Measurements from ENCODE around the gene DEPP1.

DEPP1 gene

GRCh38 chr10:44986670-44987069 is 8.1 kb upstream of the DEPP1 start:
- Mint-ChIP-seq H3K4me3 (no peak overlapping the region), H3K27me3 (peaks cover 21% of the 10 kb centered on the region), H3K9me3 (no peaks in the 10 kb centered on the region), H3K27ac (no peak overlapping the region), H3K4me1 (no peaks in the 10 kb centered on the region), H3K36me3 (peaks cover 2% of the 10 kb centered on the region)
- no peak for ATAC-seq

GRCh38 chr10:44986179-44986578 is 7.6 kb upstream of the DEPP1 start:
- Mint-ChIP-seq H3K9me3 (no peaks in the 10 kb centered on the region), H3K4me3 (no peak overlapping the region), H3K36me3 (no peaks in the 10 kb centered on the region), H3K4me1 (no peaks in the 10 kb centered on the region), H3K27ac (no peak overlapping the region), H3K27me3 (peaks cover 17% of the 10 kb centered on the region)
- ATAC-seq: no peak

- H3K27me3 Mint-ChIP-seq: peaks cover 12% of the 10 kb centered on the region
- no peaks in the 10 kb centered on the region for H3K4me1 Mint-ChIP-seq
- H3K36me3 Mint-ChIP-seq: no peaks in the 10 kb centered on the region
- H3K9me3 Mint-ChIP-seq: no peaks in the 10 kb centered on the region
- no peak overlapping the region for H3K4me3 Mint-ChIP-seq
- no peak overlapping the region for H3K27ac Mint-ChIP-seq
- no peak for ATAC-seq
Measured at GRCh38 chr10:44985175-44985681, 6.6 kb upstream of the DEPP1 start.

- Mint-ChIP-seq H3K36me3 (no peaks in the 10 kb centered on the region), H3K27me3 (peaks cover 7% of the 10 kb centered on the region), H3K4me3 (no peak overlapping the region), H3K4me1 (no peaks in the 10 kb centered on the region), H3K9me3 (no peaks in the 10 kb centered on the region), H3K27ac (no peak overlapping the region)
- ATAC-seq: no peak
Measured at GRCh38 chr10:44984671-44985101, 6.1 kb upstream of the DEPP1 start.

- Mint-ChIP-seq H3K27me3 (no peaks in the 10 kb centered on the region), H3K4me3 (no peak overlapping the region), H3K36me3 (no peaks in the 10 kb centered on the region), H3K9me3 (no peaks in the 10 kb centered on the region), H3K4me1 (no peaks in the 10 kb centered on the region), H3K27ac (no peak overlapping the region)
- ATAC-seq: no peak
Measured at GRCh38 chr10:44983895-44984278, 5.3 kb upstream of the DEPP1 start.

- no peaks in the 10 kb centered on the region for H3K27me3 Mint-ChIP-seq
- no peaks in the 10 kb centered on the region for H3K4me1 Mint-ChIP-seq
- no peak for ATAC-seq
- no peaks in the 10 kb centered on the region for H3K36me3 Mint-ChIP-seq
- H3K4me3 Mint-ChIP-seq: no peak overlapping the region
- no peaks in the 10 kb centered on the region for H3K9me3 Mint-ChIP-seq
- no peak overlapping the region for H3K27ac Mint-ChIP-seq
Measured at GRCh38 chr10:44983066-44983894, 4.7 kb upstream of the DEPP1 start.

- Mint-ChIP-seq H3K27me3 (peaks cover under 1% of the 10 kb centered on the region), H3K4me1 (no peaks in the 10 kb centered on the region), H3K36me3 (no peaks in the 10 kb centered on the region), H3K4me3 (no peak overlapping the region), H3K27ac (no peak overlapping the region), H3K9me3 (no peaks in the 10 kb centered on the region)
- no peak for ATAC-seq
Measured at GRCh38 chr10:44982496-44982895, 3.9 kb upstream of the DEPP1 start.

- Mint-ChIP-seq H3K36me3 (no peaks in the 10 kb centered on the region), H3K9me3 (no peaks in the 10 kb centered on the region), H3K27me3 (peaks cover 4% of the 10 kb centered on the region), H3K4me3 (no peak overlapping the region), H3K4me1 (no peaks in the 10 kb centered on the region), H3K27ac (no peak overlapping the region)
- ATAC-seq: no peak
Measured at GRCh38 chr10:44982114-44982460, 3.5 kb upstream of the DEPP1 start.

GRCh38 chr10:44981172-44982113 is 2.8 kb upstream of the DEPP1 start:
- no peak overlapping the region for H3K27ac Mint-ChIP-seq

GRCh38 chr10:44980309-44981171 is 1.9 kb upstream of the DEPP1 start:
- peaks cover 9% of the 10 kb centered on the region for H3K27me3 Mint-ChIP-seq
- H3K9me3 Mint-ChIP-seq: no peaks in the 10 kb centered on the region
- H3K27ac Mint-ChIP-seq: no peak overlapping the region
- H3K4me3 Mint-ChIP-seq: no peak overlapping the region
- no peak for ATAC-seq
- H3K4me1 Mint-ChIP-seq: no peaks in the 10 kb centered on the region
- H3K36me3 Mint-ChIP-seq: no peaks in the 10 kb centered on the region

More at GRCh38 chr10:44981172-44982113, 2.8 kb upstream of the DEPP1 start:
- no peaks in the 10 kb centered on the region for H3K4me1 Mint-ChIP-seq
- H3K9me3 Mint-ChIP-seq: no peaks in the 10 kb centered on the region
- ATAC-seq: no peak
- H3K4me3 Mint-ChIP-seq: no peak overlapping the region
- H3K36me3 Mint-ChIP-seq: no peaks in the 10 kb centered on the region
- peaks cover 9% of the 10 kb centered on the region for H3K27me3 Mint-ChIP-seq

GRCh38 chr10:44979281-44980191 is 927 bp upstream of the DEPP1 start:
- H3K4me1 Mint-ChIP-seq: no peaks in the 10 kb centered on the region
- peaks cover 9% of the 10 kb centered on the region for H3K27me3 Mint-ChIP-seq
- no peak for ATAC-seq
- H3K27ac Mint-ChIP-seq: no peak overlapping the region
- no peaks in the 10 kb centered on the region for H3K9me3 Mint-ChIP-seq
- H3K4me3 Mint-ChIP-seq: no peak overlapping the region
- no peaks in the 10 kb centered on the region for H3K36me3 Mint-ChIP-seq

- no peaks in the 10 kb centered on the region for H3K36me3 Mint-ChIP-seq
- no peak overlapping the region for H3K27ac Mint-ChIP-seq
- no peak overlapping the region for H3K4me3 Mint-ChIP-seq
- ATAC-seq: no peak
- peaks cover 12% of the 10 kb centered on the region for H3K4me1 Mint-ChIP-seq
- peaks cover 9% of the 10 kb centered on the region for H3K27me3 Mint-ChIP-seq
- H3K9me3 Mint-ChIP-seq: no peaks in the 10 kb centered on the region
Measured at GRCh38 chr10:44978213-44978569, 418 bp downstream of the DEPP1 start.

GRCh38 chr10:44977287-44978212 is 1.1 kb downstream of the DEPP1 start:
- no peak overlapping the region for H3K4me3 Mint-ChIP-seq
- no peak for ATAC-seq
- no peaks in the 10 kb centered on the region for H3K9me3 Mint-ChIP-seq
- H3K4me1 Mint-ChIP-seq: peaks cover 18% of the 10 kb centered on the region
- peaks cover 9% of the 10 kb centered on the region for H3K27me3 Mint-ChIP-seq
- no peak overlapping the region for H3K27ac Mint-ChIP-seq
- H3K36me3 Mint-ChIP-seq: no peaks in the 10 kb centered on the region
